Keratinocyte (primary cell): ENCODE measurements around the gene PTPRN2. TPM values are rescaled to one million over a fixed set of nuclear protein-coding genes. Genes with fewer than 3 reads are reported as not detected.

Experiments
- DNase-seq: peaks from one replicate; pipeline ENCODE4 v3.0.0-alpha.2; 2011; ENCODE audit warnings: low read depth, missing footprints, low spot score
- FAIRE-seq: peaks from 2 replicates; lab custom pipeline; 2011; peaks lifted over from hg19 to GRCh38; lab: Jason Lieb, UNC
- H2AFZ ChIP-seq: 2 replicates; pipeline ENCODE4 v1.6.0; 2012; ENCODE audit warnings: low read length, control low read depth, inconsistent platforms; ENCODE audit not compliant: control insufficient read depth
- H3K27ac ChIP-seq: 2 replicates; pipeline ENCODE4 v1.5.1; 2011; ENCODE audit warnings: low read length; ENCODE audit not compliant: control insufficient read depth, insufficient read depth
- H3K27me3 ChIP-seq: 3 replicates; pipeline ENCODE4 v1.6.0; 2011; ENCODE audit warnings: low read length; ENCODE audit not compliant: control insufficient read depth, insufficient read depth; ENCODE audit errors: extremely low read depth
- H3K36me3 ChIP-seq, 2 experiments: 2 replicates in 1 of 2; 3 replicates in 1 of 2; pipeline ENCODE4 v1.5.1; 2011; ENCODE audit warnings: low read length in 2 of 2, mild to moderate bottlenecking in 1 of 2; ENCODE audit not compliant: control insufficient read depth in 2 of 2, insufficient read depth in 2 of 2; ENCODE audit errors: extremely low read depth in 1 of 2
- H3K4me1 ChIP-seq: 3 replicates; pipeline ENCODE4 v1.5.1; 2011; ENCODE audit warnings: low read length; ENCODE audit not compliant: control insufficient read depth, insufficient read depth; ENCODE audit errors: extremely low read depth
- H3K4me2 ChIP-seq: 3 replicates; pipeline ENCODE4 v1.6.0; 2011; ENCODE audit warnings: low read depth, low read length; ENCODE audit not compliant: control insufficient read depth, insufficient read depth; ENCODE audit errors: extremely low read depth
- H3K4me3 ChIP-seq, 3 experiments: fragments of 200-600 bp in 1 of 3; sonication (generic) in 1 of 3; 2 replicates in 2 of 3; 3 replicates in 1 of 3; pipeline ENCODE4 v1.5.1; 2011 to 2016; ENCODE audit warnings: low read length in 3 of 3, mild to moderate bottlenecking in 3 of 3, control low read depth in 2 of 3, inconsistent platforms in 1 of 3, low read depth in 1 of 3, mixed read lengths in 1 of 3, mixed run types in 1 of 3, moderate library complexity in 1 of 3; ENCODE audit not compliant: control insufficient read depth in 2 of 3, insufficient read depth in 2 of 3; ENCODE audit errors: extremely low read depth in 1 of 3
- H3K79me2 ChIP-seq: 2 replicates; pipeline ENCODE4 v1.6.0; 2012; ENCODE audit warnings: low read length; ENCODE audit not compliant: control insufficient read depth, insufficient read depth
- H3K9ac ChIP-seq: 3 replicates; pipeline ENCODE4 v1.6.0; 2011; ENCODE audit warnings: low read length; ENCODE audit not compliant: control insufficient read depth, insufficient read depth; ENCODE audit errors: extremely low read depth
- H3K9me1 ChIP-seq: 3 replicates; pipeline ENCODE4 v1.6.0; 2011; ENCODE audit warnings: low read length; ENCODE audit not compliant: control insufficient read depth, insufficient read depth; ENCODE audit errors: extremely low read depth
- H3K9me3 ChIP-seq: 2 replicates; pipeline ENCODE4 v1.5.1; 2012; ENCODE audit warnings: low read depth, low read length; ENCODE audit not compliant: control insufficient read depth
- H4K20me1 ChIP-seq: 3 replicates; pipeline ENCODE4 v1.6.0; 2011; ENCODE audit warnings: low read length; ENCODE audit not compliant: control insufficient read depth, insufficient read depth; ENCODE audit errors: extremely low read depth
- EZH2 ChIP-seq: IDR thresholded peaks from one replicate; pipeline ENCODE4 v1.6.1; 2012; ENCODE audit warnings: inconsistent platforms, mild to moderate bottlenecking, low read length, moderate library complexity
- dilution Hi-C: fragments of 300-500 bp; cut with MboI; formaldehyde crosslinking; loops from one replicate; pipeline ENCODE4 v1.7.0; 2020; ENCODE audit warnings: low sequenced_read_pairs; ENCODE audit not compliant: extremely low pct_ligation_motif_present
- polyA plus RNA-seq, 5 experiments: library from polyadenylated mRNA; depleted of rRNA in 3 of 5; stranded (reverse) in 3 of 5; stranded (forward) in 1 of 5; unstranded in 1 of 5; fragments of >200 nt; gene quantifications; 1 replicate in 1 of 5; 2 replicates in 3 of 5; 3 replicates in 1 of 5; pipeline versions ENCODE4 v1.2.1 to v1.2.3, GENCODE V29; 2011 to 2012; ENCODE audit warnings: missing spikeins in 2 of 5, low read depth in 1 of 5, low replicate concordance in 1 of 5
- TF ChIP-seq, protein P1 (sequence below), 3 experiments: IDR thresholded peaks in 1 of 3; conservative IDR thresholded peaks in 1 of 3; optimal IDR thresholded peaks in 1 of 3; 2 replicates in 2 of 3; 3 replicates in 1 of 3; pipeline versions ENCODE3 to v1.5.1; 2011; ENCODE audit warnings: low read length in 3 of 3, mild to moderate bottlenecking in 3 of 3, moderate library complexity in 2 of 3, control low read depth in 1 of 3, inconsistent platforms in 1 of 3; ENCODE audit not compliant: insufficient read depth in 2 of 3; ENCODE audit errors: extremely low read depth in 1 of 3

PTPRN2 gene
- polyA plus RNA-seq, 1 donor (not counting 4 experiments of a cell fraction or from before 2014, with no cell fraction given), result not detected

DNA sequence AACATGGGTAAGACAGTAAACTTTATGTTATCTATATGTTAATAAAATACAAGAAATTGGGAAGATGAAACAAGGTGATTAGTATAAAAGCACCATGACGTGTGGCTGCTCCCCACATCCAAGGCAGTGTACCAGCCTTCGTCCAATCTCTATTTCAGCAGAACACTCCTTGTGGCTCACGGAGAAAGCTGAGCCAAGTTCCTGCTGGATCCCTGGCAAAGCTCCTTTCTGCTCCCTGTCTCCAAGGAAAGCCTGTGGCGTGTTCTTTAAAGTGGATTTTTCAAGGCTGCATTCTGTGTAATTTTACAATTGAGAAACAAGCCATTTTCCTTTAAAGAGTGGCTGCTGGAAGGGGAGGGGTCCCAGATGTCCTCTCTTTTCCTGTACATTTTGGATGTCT lies 467.3 kb downstream of the PTPRN2 start:
- H3K9ac ChIP-seq, result no peak overlapping the region
- no peaks in the 10 kb centered on the region for H3K36me3 ChIP-seq
- no peaks in the 10 kb centered on the region for H3K79me2 ChIP-seq
- H3K27me3 ChIP-seq, result no peaks in the 10 kb centered on the region
- H3K9me1 ChIP-seq, result no peaks in the 10 kb centered on the region
- H3K4me2 ChIP-seq, result no peak overlapping the region
- TF ChIP-seq EZH2, result no peak
- TF ChIP-seq, protein P1, sequence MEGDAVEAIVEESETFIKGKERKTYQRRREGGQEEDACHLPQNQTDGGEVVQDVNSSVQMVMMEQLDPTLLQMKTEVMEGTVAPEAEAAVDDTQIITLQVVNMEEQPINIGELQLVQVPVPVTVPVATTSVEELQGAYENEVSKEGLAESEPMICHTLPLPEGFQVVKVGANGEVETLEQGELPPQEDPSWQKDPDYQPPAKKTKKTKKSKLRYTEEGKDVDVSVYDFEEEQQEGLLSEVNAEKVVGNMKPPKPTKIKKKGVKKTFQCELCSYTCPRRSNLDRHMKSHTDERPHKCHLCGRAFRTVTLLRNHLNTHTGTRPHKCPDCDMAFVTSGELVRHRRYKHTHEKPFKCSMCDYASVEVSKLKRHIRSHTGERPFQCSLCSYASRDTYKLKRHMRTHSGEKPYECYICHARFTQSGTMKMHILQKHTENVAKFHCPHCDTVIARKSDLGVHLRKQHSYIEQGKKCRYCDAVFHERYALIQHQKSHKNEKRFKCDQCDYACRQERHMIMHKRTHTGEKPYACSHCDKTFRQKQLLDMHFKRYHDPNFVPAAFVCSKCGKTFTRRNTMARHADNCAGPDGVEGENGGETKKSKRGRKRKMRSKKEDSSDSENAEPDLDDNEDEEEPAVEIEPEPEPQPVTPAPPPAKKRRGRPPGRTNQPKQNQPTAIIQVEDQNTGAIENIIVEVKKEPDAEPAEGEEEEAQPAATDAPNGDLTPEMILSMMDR (optimal IDR thresholded peaks at IDR 0.05 in 1 of 3, IDR thresholded peaks at IDR 0.05 in 1 of 3, conservative IDR thresholded peaks at IDR 0.05 in 1 of 3; ENCODE audit: extremely low read depth in 1 of 3, insufficient read depth in 2 of 3, low read length in 3 of 3), result no peak
- no peak for FAIRE-seq
- peaks cover 5% of the 10 kb centered on the region for H3K9me3 ChIP-seq
- no peaks in the 10 kb centered on the region for H4K20me1 ChIP-seq
- no peaks in the 10 kb centered on the region for H3K4me1 ChIP-seq
- H2AFZ ChIP-seq, result no peak overlapping the region
- no peak overlapping the region for H3K4me3 ChIP-seq
- no peak overlapping the region for H3K27ac ChIP-seq
- DNase-seq, result no peak
- dilution Hi-C loops, result no loop called here

DNA sequence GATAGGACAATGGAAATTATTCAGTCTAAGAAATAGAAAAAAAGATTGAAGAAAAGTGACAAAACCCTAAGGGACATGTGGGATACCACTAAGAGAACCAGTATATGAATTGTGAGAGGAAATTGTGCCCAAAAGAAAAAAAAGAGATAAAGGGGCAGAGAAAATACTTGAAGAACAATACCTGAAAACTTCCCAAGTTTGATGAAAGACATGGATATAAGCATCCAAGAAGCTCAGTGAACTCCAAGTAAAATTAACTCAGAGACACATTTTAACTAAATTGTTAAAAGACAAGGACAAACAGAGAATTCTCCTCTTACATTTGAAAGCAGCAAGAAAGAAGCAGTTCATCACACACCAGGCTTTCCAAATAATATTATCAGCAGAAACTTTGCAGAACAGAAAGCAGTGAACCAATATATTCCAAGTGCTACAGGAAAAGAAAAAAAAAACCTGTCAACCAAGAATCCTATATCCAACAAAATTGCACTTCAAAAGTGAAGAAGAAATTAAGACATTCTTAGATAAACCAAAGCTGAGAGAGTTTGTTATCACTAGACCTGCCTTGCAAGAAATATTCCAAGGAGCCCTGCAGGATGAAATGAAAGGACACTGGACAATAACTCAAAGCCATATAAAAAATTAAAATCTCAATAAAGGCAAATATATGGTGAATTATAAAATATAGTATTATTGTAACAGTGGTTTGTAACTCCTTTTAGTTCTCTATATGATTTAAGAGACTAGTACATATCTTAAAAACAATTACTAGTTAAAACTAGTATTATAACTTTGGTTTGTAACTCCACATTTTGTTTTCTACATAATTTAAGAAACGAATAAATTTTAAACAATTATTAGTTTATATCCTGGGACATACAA lies 470.0 kb downstream of the PTPRN2 start:
- no peaks in the 10 kb centered on the region for H3K9me1 ChIP-seq
- no peak overlapping the region for H3K27ac ChIP-seq
- FAIRE-seq (no peak), DNase-seq (no peak)
- H3K27me3 ChIP-seq, result no peaks in the 10 kb centered on the region
- peaks cover 11% of the 10 kb centered on the region for H3K9me3 ChIP-seq
- H3K4me3 ChIP-seq, result no peak overlapping the region
- no peak overlapping the region for H3K4me2 ChIP-seq
- H3K36me3 ChIP-seq, result no peaks in the 10 kb centered on the region
- H2AFZ ChIP-seq, result no peak overlapping the region
- no peak overlapping the region for H3K9ac ChIP-seq
- no peaks in the 10 kb centered on the region for H4K20me1 ChIP-seq
- no peaks in the 10 kb centered on the region for H3K4me1 ChIP-seq
- TF ChIP-seq EZH2, result no peak
- TF ChIP-seq, protein P1 (optimal IDR thresholded peaks at IDR 0.05 in 1 of 3, IDR thresholded peaks at IDR 0.05 in 1 of 3, conservative IDR thresholded peaks at IDR 0.05 in 1 of 3; ENCODE audit: extremely low read depth in 1 of 3, insufficient read depth in 2 of 3, low read length in 3 of 3), result no peak
- H3K79me2 ChIP-seq, result no peaks in the 10 kb centered on the region
- dilution Hi-C loops, result no loop called here
